LHCN-M2 (cell line): ENCODE data around the gene TATDN2. TPM values are rescaled to one million over a fixed set of nuclear protein-coding genes. Genes with fewer than 3 reads are reported as not detected.

Experiments
- DNase-seq: peaks from one replicate; pipeline ENCODE4 v3.0.0-alpha.2; 2012; ENCODE audit warnings: low read depth
- total RNA-seq: library from RNA; depleted of rRNA; stranded (reverse); fragments of >200 nt; gene quantifications from 2 replicates; pipeline ENCODE4 v1.2.3, GENCODE V29; 2014; rRNA removed

TATDN2 gene
- total RNA-seq, 1 experiment from 2014 or later, result 12.9 TPM

GRCh38 chr3:10317311-10317960 is 69.2 kb downstream of the TATDN2 start:
- DNase-seq, result no peak

GRCh38 chr3:10317961-10318350 is 69.7 kb downstream of the TATDN2 start:
- no peak for DNase-seq

GRCh38 chr3:10319251-10319650 is 71.0 kb downstream of the TATDN2 start:
- DNase-seq, result no peak

- no peak for DNase-seq
Observed at GRCh38 chr3:10319804-10320203, 71.5 kb downstream of the TATDN2 start.

GRCh38 chr3:10320320-10320677 is 72.0 kb downstream of the TATDN2 start:
- DNase-seq, result no peak

- DNase-seq, result no peak
Observed at GRCh38 chr3:10321630-10322351, 73.5 kb downstream of the TATDN2 start.

GRCh38 chr3:10322352-10322710 is 74.1 kb downstream of the TATDN2 start:
- no peak for DNase-seq

- no peak for DNase-seq
Observed at GRCh38 chr3:10327592-10327991, 79.3 kb downstream of the TATDN2 start.

- DNase-seq, result no peak
Observed at GRCh38 chr3:10328460-10329071, 80.3 kb downstream of the TATDN2 start.

- no peak for DNase-seq
Observed at GRCh38 chr3:10329495-10330015, 81.3 kb downstream of the TATDN2 start.

- DNase-seq, result no peak
Observed at GRCh38 chr3:10330319-10330718, 82.1 kb downstream of the TATDN2 start.

Other genes with a start within 250 kb of the TATDN2 start
- gene FANCD2, start 222.0 kb upstream of the TATDN2 start, total RNA-seq, result 26.3 and 32.9 TPM in 2 replicates
- gene FANCD2OS, start 140.2 kb upstream of the TATDN2 start, total RNA-seq, result not detected in 2 replicates
- gene BRK1, start 132.8 kb upstream of the TATDN2 start, total RNA-seq, result 97.1 and 113 TPM in 2 replicates
- 26.9 and 28.4 TPM in 2 replicates for gene VHL, start 106.7 kb upstream of the TATDN2 start, total RNA-seq
- 5.9 and 7.6 TPM in 2 replicates for gene IRAK2, start 83.5 kb upstream of the TATDN2 start, total RNA-seq
- gene GHRL, start 44.5 kb downstream of the TATDN2 start, total RNA-seq, result not detected in 2 replicates
- 183 and 186 TPM in 2 replicates for gene SEC13, start 72.7 kb downstream of the TATDN2 start, total RNA-seq